Measurements from ENCODE around the gene CALML3. TPM values are rescaled to one million over a fixed set of nuclear protein-coding genes. Genes with fewer than 3 reads are reported as not detected.
A peak's percentile ranks its signal among the peaks of the same experiment; 100 is the strongest.

Gene CALML3
- total RNA-seq, 4 donors from 2014 or later: 0.24 TPM; not detected in 3

GRCh38 chr10:5488272-5489161 lies 36.2 kb upstream of the CALML3 start:
- intact Hi-C loops (cut with DNase I): no loop called here
- no peak for DNase-seq
- Histone ChIP-seq H3K27me3 (no peaks in the 10 kb centered on the region), H3K4me1 (peaks cover 6 to 12% of the 10 kb centered on the region in 2 donors), H3K36me3 (no peaks in the 10 kb centered on the region), H3K9me3 (no peaks in the 10 kb centered on the region), H3K4me3 (replicated peaks in 1 of 3) (no peak overlapping the region), H3K27ac (no peak overlapping the region)
- 83 to 88% methylated on average over 14 to 26 of the region's 27 CpGs for WGBS, 2 donors
- TF ChIP-seq POLR2A (IDR thresholded peaks at IDR 0.05): no peak
- no peak for TF ChIP-seq CTCF (IDR thresholded peaks at IDR 0.05)

- no peak overlapping the region for H3K4me3 ChIP-seq (replicated peaks in 1 of 3)
- no peaks in the 10 kb centered on the region for H3K36me3 ChIP-seq
- no peak for DNase-seq
- no peaks in the 10 kb centered on the region for H3K9me3 ChIP-seq
- peak overlapping the region in 1 of 3 donors; percentile 13 for H3K27ac ChIP-seq
- intact Hi-C loops (cut with DNase I): no loop called here
- TF ChIP-seq CTCF (IDR thresholded peaks at IDR 0.05) (no peak), POLR2A (IDR thresholded peaks at IDR 0.05) (no peak)
- no peaks in the 10 kb centered on the region for H3K27me3 ChIP-seq
- peaks cover 6 to 12% of the 10 kb centered on the region in 2 donors for H3K4me1 ChIP-seq
- 92 to 93% methylated on average over 4 of the region's 4 CpGs for WGBS, 2 donors
These were observed 34.7 kb upstream of the CALML3 start for GRCh38 chr10:5490032-5490431.

- Histone ChIP-seq H3K27me3 (no peaks in the 10 kb centered on the region), H3K36me3 (no peaks in the 10 kb centered on the region), H3K4me1 (peaks cover 11 to 14% of the 10 kb centered on the region in 2 donors), H3K4me3 (replicated peaks in 1 of 3) (no peak overlapping the region), H3K27ac (peak overlapping the region in 1 of 3 donors; percentile 36), H3K9me3 (no peaks in the 10 kb centered on the region)
- TF ChIP-seq POLR2A (IDR thresholded peaks at IDR 0.05) (no peak), CTCF (IDR thresholded peaks at IDR 0.05) (no peak)
- intact Hi-C loops (cut with DNase I): no loop called here
- WGBS, 2 donors: 76 to 85% methylated on average over 8 to 10 of the region's 10 CpGs
- no peak for DNase-seq
These were observed 33.9 kb upstream of the CALML3 start for GRCh38 chr10:5490698-5491464.

GRCh38 chr10:5491477-5491876 lies 33.3 kb upstream of the CALML3 start:
- Histone ChIP-seq H3K9me3 (no peaks in the 10 kb centered on the region), H3K4me3 (replicated peaks in 1 of 3) (no peak overlapping the region), H3K27ac (no peak overlapping the region), H3K36me3 (no peaks in the 10 kb centered on the region), H3K27me3 (no peaks in the 10 kb centered on the region), H3K4me1 (peaks cover 17 to 18% of the 10 kb centered on the region in 2 donors)
- intact Hi-C loops (cut with DNase I): no loop called here
- 91 to 97% methylated on average over 7 of the region's 7 CpGs for WGBS, 2 donors
- DNase-seq: no peak
- TF ChIP-seq POLR2A (IDR thresholded peaks at IDR 0.05) (no peak), CTCF (IDR thresholded peaks at IDR 0.05) (no peak)
